Smooth muscle cell of the brain vasculature (primary cell): Measurements from ENCODE around the gene CCDC81.
A peak's percentile ranks its signal among the peaks of the same experiment; 100 is the strongest.
"Not testable (repeated sequence)": the region's sequence is repeated elsewhere in the genome, so short reads cannot be mapped to it uniquely, and the experiment has no call there.

ENCODE experiments used
- DNase-seq: peaks from one replicate; pipeline ENCODE4 v3.0.0-alpha.2; 2012; ENCODE audit warnings: low read depth, low spot score

CCDC81 gene

DNA sequence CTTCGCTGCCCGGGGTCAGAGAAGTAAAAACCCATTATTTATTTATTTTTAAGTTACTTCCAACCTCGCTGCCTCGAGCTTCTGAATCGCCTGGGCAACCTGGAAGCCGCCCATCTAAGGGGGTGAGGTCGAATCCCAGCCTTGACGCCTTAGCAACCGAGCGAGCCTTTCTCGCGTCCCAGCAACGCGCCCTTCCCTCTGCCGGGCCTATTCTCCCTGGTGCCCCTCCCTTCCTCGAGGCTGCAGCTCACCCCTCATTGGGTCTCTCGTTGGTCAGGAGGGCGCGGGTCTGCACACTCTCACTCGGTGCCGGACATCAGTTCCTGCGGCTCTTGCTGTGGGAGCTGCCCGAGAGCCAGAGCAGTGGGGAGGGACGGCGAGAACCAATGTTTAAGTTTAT, at the start of gene CCDC81:
CCDC81 (plus strand) TSS at position 302 of the 400 bp plus-strand sequence. CDS start 277 bp downstream, outside the sequence.
- DNase-seq, result no peak

DNA sequence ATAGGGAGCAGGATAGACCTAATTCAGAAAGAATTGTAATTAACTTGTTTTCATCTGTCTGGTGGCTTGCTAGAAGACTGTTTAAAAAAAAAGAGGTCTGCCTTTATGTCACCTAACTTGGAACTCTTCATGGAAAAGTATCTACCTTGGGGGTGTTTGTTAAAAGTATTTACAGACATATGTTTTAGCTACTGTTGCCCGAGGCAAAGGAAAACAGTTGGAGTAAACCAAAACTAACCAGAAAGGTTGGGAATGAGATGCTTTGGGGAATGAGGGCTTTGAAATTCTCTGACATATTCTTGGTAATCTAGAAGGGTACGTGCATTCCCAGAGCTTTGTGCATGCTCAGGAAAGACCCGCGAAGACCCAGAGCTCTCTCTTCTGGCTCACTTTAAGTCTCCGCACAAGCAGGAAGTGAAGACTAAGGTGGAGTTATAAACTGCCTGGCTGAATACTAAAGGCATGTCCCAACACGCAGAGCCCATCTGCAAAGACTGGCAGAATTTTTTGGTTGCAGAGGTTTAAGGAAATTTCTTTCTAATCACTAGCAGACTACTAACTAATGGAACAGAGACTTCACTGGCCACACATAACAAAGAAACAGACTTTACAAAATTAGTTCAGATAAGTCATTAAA, 39.4 kb upstream of the CCDC81 start:
- no peak for DNase-seq

DNA sequence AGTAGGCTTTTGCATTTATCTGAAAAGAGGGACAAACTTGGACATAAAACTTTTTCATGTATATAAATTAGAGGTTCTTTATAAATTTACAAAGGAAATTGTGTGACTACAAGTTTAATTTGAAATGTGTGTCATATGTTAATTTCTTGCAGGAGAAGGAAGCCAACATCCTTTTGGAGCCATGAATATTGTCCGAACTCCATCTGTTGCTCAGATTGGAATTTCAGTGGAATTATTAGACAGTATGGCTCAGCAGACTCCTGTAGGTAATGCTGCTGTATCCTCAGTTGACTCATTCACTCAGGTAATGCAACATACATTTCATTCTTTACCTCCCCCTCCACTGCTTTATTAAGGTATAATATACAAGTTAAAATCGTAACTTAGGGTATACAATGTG, 37.5 kb upstream of the CCDC81 start:
- no peak for DNase-seq

DNA sequence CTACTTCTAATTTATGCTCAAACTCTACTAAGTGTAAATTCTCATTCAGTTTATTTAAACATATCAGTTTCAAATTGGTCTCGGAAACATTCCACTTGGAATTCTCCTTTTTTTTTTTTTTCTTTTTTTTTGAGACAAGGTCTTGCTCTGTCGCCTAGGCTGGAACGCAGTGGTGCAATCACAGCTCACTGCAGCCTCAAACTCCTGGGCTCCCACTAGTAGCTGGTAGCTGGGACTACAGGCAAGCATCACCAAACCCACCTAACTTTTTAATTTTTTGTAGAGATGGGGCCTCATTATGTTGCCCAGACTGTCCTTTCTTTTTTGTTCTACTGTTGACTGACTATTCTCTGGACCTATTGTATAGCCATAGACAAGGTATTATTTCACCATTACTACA, 33.3 kb upstream of the CCDC81 start:
- no peak for DNase-seq

DNA sequence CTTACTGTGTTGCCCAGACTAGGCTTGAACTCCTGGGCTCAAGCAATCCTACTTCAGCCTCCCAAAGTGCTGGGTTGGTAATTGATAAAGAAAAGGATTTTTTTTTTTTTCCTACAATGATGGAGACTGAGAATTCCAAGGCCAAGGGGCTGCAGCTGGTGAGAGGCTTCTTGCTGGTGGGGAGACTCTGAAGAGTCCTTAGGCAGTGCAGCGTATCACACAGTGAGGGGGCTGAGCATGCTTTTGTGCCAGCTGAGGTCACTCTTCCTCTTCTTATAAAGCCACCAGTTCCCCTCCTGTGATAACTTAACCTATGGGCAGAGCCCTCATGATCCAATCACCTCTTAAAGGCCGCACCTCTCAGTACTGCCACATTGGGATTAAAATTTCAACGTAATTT, 28.2 kb upstream of the CCDC81 start:
- DNase-seq, result no peak

DNA sequence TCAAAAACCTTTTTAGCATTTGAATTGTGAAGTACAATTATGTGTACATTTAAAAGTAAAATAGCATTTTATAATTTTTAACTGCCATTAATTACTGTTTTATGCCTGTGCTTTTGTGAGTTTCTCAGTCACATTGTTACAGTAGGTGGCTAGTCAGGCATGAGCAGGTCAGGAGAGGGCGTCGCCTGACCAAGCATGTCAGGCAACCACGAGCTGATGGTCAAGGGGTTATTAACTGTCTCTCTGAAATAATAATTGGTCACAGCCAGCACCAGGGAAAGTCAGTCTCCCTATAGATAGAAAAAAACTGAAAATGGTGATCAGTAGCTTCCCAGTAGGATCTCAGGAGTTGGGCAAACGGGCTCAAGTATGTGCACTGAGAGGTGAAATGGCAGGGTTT, 19.4 kb upstream of the CCDC81 start:
- no peak for DNase-seq

DNA sequence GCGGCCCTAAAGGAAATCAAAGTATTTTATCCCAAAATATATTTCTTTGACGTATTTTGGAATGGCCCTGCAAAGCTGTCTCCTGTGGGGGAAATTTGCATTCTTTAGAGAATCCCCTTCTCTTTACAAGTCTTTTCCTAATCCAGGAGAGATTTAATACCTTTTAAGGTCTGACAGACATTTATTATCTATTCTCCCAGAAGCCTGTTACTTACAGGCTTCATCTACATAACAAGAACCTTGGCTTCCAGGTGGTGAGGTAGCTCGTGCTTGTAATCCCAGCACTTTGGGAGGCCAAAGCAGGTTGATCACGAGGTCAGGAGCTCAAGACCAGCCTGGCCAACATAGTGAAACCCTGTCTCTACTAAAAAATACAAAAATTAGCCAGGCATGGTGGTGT, 17.3 kb upstream of the CCDC81 start:
- not testable (repeated sequence) for DNase-seq

DNA sequence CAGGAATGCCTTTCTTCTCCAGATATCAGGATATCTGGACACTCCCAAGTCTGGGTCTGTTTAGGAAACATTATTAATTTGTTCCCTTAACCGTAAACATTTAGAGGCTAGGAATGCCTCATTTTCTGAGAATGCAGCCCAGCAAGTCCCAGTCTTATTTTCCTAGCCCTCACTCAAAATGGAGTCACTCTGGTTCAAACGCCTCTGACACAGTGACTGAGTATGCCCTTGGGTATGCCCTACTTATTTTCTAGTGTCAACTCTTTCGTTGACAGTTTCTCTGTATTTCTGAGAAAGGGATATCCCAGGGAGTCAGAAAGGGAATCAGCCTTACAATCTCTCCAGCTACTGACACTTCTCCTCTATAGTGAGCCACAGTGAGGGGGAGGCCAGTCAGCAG, 16.0 kb upstream of the CCDC81 start:
- no peak for DNase-seq

DNA sequence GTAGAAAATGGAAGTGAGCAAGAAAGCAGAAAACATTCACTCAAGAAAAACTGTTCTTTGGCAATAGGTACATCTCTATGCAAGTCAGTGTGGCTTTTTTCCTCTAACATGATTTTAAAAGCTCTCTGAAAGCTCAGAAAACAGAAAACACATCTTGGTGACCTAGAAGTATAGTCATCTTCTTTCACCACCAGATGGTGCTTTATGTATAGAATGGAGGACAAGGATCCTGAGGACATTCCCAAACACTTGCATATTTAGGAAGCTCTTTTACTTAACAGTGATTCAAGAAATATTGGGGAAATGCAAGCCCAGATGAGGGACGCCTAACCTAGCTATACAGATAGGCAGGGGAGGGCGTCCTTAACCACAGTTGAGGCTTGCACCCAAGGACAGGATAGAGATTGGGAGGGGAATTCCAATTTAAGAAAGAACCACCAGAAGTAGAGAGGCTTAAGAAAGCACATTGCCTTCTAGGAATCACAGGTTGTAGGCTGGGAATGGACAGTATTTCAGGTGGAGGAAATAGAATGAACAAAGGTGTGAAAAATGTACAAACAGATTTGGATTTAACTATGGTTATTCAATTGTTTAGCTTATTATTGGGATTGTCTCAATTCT, 13.8 kb upstream of the CCDC81 start:
- DNase-seq, result peak; percentile 36

DNA sequence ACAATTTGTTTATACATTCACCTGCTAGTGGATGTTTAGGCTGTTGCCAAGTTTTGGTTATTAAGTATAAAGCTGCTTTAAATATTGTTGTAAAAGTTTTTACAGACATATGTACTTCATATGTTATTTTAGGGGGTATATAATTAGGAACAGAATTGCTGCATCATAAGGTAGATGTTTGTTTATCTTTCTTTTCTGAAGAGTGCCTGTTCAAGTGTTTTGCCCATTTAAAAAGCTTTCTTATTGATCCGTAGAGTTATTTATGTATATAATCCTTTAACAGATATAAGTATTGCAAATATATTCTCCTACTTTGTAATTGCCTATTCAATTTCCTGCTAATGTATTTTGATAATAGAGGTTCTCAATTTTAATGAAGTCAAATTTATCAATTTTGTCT, 11.3 kb upstream of the CCDC81 start:
- no peak for DNase-seq

DNA sequence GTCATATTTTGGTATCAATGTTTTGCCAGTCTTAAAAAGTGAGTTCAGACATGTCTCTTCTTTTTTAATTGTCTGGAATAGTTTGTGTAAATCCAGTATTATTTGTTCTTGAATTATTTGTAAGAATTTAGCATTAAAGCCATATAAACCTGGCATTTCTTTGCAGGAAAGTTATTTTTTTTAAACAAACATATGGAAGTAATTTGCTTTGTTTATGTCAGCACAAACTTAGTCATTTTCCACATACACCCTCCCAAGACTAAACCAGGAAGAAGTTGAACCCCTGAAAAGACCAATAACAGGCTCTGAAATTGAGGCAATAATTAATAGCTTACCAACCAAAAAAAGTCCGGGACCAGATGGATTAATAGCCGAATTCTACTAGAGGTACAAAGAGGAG, 9.1 kb upstream of the CCDC81 start:
- DNase-seq, result no peak

DNA sequence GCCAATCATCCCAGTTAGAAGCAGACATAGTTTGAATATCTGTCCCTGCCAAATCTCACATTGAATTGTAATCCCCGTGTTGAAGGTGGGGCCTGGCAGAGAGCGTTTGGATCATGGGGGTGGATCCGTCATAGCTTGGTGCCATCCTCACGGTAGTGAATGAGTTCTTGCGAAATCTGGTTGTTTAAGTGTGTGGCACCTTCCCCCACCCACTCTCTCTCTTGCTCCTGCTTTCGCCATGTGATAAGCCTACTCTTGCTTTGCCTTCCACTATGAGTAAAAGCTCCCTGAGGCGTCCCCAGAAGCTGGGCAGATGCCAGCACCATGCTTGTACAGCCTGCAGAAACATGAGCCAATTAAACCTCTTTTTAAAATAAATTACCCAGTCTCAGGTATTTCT, 5.0 kb upstream of the CCDC81 start:
- no peak for DNase-seq

DNA sequence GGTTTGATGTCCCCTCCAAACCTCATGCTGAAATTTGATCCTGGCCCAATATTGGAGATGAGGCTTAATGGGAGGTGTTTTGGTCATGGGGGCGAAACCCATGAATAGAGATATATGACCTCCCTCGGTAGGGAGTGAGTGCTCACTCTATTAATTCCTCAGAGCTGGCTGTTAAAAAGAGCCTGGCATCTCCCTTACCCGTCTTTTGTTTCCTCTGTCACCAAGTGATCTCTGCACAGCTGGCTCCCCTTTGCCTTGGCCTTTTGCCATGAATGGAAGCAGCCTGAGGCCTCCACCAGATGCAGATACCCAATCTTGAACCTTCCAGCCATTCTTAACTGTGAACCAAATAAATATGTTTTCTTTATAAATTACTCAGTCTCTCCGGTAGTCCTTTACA, 4.5 kb upstream of the CCDC81 start:
- DNase-seq, result no peak

DNA sequence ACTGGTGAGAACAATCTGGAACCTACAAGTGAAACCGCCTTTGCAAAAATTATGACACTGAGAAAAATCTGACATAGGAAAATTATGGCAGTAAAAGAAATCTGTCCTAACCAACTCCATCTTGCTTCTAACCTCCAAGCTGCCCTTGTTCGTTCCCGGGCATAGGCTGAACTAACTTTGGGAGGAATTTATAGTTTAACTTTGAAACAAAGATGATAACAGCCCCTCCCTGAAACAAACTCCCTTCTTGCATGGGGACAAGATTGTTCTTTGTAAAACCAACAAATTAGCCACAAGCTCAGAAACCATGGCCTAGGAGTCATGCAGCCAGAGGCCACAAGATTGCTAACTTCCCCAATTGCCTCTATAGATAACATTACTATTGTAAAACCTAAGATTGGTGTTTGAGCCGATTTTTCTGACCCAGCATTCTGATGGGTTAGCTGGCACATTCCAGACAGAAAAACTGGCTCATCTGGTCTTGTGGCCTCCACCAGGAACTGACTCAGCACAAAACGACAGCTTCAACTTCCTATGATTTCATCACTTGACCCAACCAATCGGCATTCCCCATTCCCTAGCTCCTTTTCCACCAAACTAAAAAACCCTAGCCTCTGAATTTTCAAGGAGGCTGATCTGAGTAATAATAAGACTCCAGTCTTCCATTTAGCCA, 3.6 kb upstream of the CCDC81 start:
- no peak for DNase-seq

DNA sequence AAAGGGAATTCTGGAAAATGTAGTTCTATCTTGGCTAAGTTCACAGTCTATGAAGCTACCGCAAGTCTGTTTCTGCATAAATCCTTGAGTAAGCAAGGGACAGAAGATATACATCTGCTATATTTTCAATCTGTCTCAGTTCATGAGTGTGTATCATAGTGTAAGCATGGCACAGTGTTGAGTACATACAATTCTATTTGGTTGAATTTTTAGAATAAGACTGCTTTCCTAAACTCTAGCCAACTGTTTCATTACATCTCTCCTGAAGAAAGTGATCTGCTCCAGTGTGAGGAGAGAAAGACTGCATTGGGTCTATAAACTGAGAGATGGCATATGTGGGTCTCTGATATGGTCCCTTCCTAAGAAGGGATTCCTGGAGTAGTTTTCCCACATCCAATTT, 2.6 kb upstream of the CCDC81 start:
- DNase-seq, result no peak

DNA sequence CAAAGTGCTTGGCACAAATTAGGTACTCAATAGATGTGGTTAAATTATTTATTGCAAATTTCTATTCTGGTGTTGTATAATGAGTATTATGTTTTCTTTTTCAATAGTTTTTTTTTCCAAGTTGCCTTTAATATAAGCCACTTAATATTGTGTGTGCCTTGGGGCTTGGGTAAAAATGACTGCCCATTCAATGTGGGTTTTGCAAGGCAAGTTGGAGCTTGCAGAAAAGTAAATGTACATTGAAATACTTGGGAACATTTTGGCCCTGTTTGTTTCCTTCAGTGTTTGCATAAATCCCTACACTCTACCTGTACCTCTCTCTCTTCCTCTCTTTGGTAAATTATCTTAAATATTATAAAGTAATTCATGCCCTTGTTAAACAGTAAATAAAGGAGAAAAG, 2.1 kb upstream of the CCDC81 start:
- no peak for DNase-seq

DNA sequence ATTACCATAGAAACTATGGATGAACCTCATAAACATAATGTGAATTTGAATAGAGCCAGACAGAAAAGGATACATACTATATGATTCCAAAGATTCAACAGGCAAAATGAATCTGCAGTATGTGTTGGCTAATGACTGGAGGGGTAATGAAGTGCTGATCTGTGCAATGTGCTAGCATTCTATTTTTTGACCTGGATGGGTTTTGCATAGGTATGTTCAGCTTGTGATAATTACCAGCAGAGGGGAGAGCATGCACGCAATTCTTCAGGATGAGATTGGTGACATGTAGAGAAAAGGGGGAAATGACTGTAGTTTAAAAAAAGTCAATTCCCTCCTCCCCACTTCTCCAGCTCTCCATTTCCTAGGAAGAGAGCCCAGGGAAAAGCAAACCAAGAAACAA, 618 bp upstream of the CCDC81 start:
- DNase-seq, result no peak

DNA sequence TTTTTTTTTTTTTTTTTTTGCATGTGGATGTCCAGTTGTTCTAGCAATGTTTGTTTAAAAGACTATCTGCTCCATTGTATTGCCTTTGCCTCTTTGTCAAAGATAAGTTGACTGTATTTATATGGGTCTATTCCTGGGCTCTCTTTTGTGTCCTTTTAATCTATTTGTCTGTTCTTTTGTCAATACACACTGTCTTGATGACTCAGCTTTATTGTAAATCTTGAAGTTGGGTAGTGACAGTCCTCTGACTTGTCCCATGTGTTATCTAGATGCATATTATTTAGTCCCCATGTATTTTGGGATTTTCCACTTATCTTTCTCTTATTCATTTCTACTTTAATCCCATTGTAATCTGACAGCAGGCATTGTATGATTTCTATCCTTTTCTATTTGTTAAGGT, 3.3 kb downstream of the CCDC81 start:
- no peak for DNase-seq

DNA sequence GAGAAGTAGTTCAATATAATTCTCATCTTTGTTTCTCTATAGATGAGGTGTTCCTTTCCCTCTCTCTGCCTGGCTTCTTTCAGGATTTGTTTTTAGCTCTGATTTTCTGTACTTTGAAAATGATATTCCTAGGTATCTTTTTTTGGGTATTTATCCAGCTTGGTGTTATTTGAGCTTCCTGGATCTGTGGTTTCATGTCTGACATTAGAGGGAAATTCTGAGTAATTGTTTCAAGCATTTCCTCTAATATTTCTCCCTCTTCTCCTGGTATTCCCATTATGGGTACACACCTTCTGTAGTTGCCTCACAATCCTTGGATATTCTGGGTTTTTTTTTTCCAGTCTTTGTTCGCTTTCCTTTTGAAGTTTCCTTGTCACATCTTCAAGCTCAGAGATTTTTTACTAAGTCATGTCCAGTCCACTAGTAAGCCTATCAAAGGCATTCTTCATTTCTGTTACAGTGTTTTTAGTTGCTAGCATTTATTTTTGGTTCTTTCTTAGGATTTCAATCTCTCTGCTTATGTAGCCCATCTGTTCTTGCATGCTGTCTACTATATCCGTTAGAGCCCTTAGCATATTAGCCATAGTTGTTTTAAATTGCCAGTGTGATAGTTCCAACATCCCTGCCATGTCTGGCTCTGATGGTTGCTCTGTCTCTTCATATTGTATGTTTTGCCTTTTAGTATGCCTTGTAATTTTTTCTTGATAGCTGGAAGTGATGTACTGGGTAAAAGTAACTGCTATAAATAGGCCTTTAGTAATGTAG, 5.8 kb downstream of the CCDC81 start:
- DNase-seq, result no peak

DNA sequence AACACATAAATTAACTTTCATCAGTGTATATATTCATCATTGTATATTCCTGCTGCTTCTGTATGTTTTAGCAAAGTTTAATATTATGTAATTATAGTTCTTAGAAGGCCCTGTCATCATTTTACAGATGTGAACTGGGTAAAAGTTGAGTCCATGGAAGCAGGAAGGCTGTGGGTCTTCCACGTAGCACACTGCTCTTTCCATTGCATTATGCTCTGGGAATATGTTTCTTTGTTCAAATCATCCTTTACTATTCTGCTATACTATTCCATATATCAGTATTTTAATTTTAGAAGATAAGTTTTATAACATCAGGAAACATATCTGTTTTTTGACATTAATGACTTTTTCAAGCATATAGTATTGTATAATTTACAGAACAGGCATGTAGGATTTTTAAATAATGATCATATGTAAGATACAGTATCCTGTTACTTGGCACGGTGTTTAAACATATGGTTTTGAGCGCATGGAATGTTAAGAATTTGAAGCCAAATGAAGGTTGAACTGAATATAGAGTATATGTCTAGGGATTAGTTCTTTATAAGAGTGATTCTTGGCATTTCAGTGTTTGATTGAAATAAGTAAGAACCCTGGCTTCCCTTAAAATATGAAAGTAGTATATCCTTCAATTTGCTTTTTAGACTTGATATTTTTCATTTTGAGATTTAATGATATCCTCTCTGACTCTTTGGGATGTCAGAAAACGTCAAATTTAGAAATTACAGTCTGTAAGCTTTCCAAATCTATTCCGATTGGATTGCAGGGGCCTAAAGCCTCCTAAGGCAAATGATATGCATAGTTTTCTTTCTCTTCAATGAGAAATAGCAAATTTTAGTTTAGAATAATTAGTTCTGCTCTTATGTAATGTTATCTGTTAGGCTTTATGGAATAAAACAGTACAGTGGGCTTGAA, 8.6 kb downstream of the CCDC81 start:
- no peak for DNase-seq

DNA sequence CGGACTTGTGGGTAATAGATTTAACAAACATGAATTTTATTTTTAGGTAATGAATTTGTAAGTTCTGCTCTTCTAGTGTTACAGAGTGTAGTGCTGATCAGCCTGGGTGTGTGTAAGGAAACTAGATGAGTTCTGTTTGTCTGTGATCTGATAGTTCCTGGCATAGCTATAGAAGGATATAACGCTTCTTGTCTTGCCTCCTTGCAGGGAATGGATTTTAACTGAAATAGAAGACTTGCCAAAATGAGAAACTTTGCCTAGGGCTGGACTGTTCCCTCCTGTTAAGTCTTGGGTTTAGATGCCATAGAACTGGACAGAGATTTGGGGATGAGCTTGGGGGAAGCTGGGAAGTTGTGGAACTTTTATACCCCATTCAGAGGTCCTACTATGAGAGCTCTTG, 11.6 kb downstream of the CCDC81 start:
- DNase-seq, result no peak
